ENCODE results near the gene CDH3.

Gene CDH3

DNA sequence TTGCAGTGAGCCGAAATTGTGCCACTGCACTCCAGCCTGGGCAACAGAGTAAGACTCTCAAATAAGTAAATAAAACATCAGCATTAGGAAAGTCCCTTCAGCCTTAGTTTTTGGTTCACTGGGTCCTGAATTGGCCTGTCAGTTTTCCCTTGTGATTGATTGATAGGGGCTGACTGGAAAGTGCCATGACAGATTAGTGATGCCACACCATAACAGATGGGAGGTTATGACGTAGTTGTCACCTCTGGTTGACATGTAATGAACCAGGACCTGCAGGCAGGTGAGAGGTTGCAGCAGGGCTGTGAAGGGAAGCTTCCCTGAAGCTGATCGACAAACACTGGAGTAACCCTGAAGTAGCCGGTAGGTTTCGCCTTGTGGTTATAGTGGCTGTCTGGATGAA is 41.8 kb downstream of the CDH3 start:
- H3K4me3 ChIP-seq (ENCODE audit: low read depth, low read length): no peak overlapping the region
- no peak for DNase-seq (ENCODE audit: low read depth, low spot score)
- TF ChIP-seq, protein P1, sequence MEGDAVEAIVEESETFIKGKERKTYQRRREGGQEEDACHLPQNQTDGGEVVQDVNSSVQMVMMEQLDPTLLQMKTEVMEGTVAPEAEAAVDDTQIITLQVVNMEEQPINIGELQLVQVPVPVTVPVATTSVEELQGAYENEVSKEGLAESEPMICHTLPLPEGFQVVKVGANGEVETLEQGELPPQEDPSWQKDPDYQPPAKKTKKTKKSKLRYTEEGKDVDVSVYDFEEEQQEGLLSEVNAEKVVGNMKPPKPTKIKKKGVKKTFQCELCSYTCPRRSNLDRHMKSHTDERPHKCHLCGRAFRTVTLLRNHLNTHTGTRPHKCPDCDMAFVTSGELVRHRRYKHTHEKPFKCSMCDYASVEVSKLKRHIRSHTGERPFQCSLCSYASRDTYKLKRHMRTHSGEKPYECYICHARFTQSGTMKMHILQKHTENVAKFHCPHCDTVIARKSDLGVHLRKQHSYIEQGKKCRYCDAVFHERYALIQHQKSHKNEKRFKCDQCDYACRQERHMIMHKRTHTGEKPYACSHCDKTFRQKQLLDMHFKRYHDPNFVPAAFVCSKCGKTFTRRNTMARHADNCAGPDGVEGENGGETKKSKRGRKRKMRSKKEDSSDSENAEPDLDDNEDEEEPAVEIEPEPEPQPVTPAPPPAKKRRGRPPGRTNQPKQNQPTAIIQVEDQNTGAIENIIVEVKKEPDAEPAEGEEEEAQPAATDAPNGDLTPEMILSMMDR (IDR thresholded peaks at IDR 0.05; ENCODE audit: low read depth, low read length): no peak
- in situ Hi-C loops (cut with HindIII; ENCODE audit: low sequenced_read_pairs): no loop called here

DNA sequence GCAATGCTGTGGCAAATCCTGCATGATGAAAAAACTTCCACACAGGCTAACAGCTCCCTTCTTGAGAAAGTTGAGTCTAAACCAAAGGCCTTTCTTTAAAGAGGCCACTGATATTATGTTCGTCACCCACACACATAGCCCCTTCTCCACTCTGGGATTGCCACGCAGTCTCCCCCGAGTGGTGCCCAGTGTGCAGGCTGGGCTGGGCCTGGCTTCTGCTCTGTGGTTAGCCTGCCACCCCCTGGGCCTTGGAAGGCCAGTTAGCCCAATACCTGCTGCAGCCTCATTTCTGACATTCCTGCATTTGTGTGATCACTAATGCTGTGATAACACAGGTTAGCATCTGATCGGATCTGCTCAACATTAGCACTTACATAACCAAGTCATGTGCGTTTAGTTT is 44.8 kb downstream of the CDH3 start:
- TF ChIP-seq, protein P1 (IDR thresholded peaks at IDR 0.05; ENCODE audit: low read depth, low read length): no peak
- DNase-seq (ENCODE audit: low read depth, low spot score): no peak
- no peak overlapping the region for H3K4me3 ChIP-seq (ENCODE audit: low read depth, low read length)
- in situ Hi-C loops (cut with HindIII; ENCODE audit: low sequenced_read_pairs): no loop called here

DNA sequence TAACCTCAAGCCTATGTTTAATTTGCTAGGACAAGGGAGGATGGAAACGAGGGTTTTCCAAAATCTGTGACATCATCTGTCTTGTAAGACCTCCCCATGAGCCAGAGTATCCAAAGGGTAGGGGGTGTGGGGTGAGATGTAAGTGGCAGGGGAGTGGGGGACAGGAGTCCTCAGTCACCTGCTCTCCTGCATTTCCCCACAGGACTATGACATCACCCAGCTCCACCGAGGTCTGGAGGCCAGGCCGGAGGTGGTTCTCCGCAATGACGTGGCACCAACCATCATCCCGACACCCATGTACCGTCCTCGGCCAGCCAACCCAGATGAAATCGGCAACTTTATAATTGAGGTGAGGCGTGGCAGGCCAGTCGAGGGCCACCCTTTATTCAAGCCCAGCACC is 50.5 kb downstream of the CDH3 start:
- TF ChIP-seq, protein P1 (IDR thresholded peaks at IDR 0.05; ENCODE audit: low read depth, low read length): no peak
- no peak for DNase-seq (ENCODE audit: low read depth, low spot score)
- in situ Hi-C loops (cut with HindIII; ENCODE audit: low sequenced_read_pairs): no loop called here
- H3K4me3 ChIP-seq (ENCODE audit: low read depth, low read length): no peak overlapping the region

DNA sequence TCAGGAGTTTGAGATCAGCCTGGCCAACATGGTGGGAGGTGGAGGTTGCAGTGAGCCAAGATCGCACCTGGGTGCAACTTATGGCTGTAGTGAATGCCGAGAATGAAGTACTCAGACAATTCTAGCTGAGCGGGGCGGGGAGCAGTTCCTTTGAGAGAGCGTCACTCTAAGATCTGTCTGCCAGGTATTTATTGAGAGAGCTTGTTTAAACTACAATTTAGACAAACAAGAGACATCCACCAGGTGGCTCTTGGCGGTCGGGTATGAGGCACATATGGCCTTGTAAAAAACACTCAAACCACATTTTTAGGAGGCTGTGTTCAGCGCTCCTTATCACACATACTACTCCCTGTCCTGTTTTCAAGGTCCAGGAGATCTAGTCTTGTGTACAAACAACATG is 51.4 kb downstream of the CDH3 start:
- TF ChIP-seq, protein P1 (IDR thresholded peaks at IDR 0.05; ENCODE audit: low read depth, low read length): no peak
- no peak overlapping the region for H3K4me3 ChIP-seq (ENCODE audit: low read depth, low read length)
- in situ Hi-C loops (cut with HindIII; ENCODE audit: low sequenced_read_pairs): no loop called here
- no peak for DNase-seq (ENCODE audit: low read depth, low spot score)

DNA sequence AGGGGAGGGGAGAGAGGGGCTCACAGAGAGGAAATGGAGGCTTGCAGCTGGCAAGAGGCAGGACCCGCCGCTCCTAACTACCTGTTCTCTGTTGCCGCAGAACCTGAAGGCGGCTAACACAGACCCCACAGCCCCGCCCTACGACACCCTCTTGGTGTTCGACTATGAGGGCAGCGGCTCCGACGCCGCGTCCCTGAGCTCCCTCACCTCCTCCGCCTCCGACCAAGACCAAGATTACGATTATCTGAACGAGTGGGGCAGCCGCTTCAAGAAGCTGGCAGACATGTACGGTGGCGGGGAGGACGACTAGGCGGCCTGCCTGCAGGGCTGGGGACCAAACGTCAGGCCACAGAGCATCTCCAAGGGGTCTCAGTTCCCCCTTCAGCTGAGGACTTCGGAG is 53.0 kb downstream of the CDH3 start:
- no peak overlapping the region for H3K4me3 ChIP-seq (ENCODE audit: low read depth, low read length)
- DNase-seq (ENCODE audit: low read depth, low spot score): no peak
- TF ChIP-seq, protein P1 (IDR thresholded peaks at IDR 0.05; ENCODE audit: low read depth, low read length): no peak
- in situ Hi-C loops (cut with HindIII; ENCODE audit: low sequenced_read_pairs): no loop called here

DNA sequence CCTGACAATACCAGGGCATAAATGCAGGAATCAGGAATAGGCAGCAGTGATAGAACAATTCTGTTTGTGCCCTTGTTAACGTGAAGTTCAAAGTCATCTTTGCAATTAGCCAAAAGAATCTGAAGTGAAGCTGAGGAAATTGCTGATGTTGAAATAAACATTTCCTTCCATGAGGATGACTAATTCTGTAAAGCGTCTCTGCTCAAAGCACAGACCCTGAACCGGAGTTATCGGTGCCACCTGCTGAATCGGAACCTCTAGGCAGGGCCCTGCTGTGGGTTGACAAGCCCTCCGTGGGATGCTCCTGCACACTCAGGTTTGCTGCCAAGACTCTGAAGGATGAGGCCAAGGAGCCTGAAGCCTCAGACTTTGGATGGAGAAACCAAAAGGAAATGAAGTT is 55.0 kb downstream of the CDH3 start:
- no peak for DNase-seq (ENCODE audit: low read depth, low spot score)
- TF ChIP-seq, protein P1 (IDR thresholded peaks at IDR 0.05; ENCODE audit: low read depth, low read length): no peak
- no peak overlapping the region for H3K4me3 ChIP-seq (ENCODE audit: low read depth, low read length)
- in situ Hi-C loops (cut with HindIII; ENCODE audit: low sequenced_read_pairs): no loop called here

DNA sequence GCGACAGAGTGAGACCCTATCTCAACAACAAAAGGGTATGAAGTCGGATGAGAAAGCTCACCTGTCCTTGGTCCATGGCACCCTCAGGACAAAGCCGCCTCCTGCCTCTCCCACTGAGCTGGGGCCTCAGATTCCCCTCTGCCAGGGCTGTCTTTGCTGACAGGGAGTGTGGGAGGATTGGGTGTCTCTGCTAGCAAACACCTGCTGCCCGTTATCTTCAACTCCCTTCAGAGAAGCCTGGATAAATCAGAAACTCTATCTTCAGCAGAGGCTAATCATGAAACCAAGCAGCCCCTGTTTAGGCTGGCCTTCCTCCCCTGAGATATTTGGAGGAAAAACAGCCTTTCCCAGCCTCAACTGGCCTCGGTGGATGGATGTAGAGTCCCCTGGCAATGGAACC is 55.7 kb downstream of the CDH3 start:
- TF ChIP-seq, protein P1 (IDR thresholded peaks at IDR 0.05; ENCODE audit: low read depth, low read length): no peak
- in situ Hi-C loops (cut with HindIII; ENCODE audit: low sequenced_read_pairs): no loop called here
- DNase-seq (ENCODE audit: low read depth, low spot score): no peak
- H3K4me3 ChIP-seq (ENCODE audit: low read depth, low read length): no peak overlapping the region
